Prostate gland (tissue), 2 donors: ENCODE data around the gene PDE6G. TPM values are rescaled to one million over a fixed set of nuclear protein-coding genes. Genes with fewer than 3 reads are reported as not detected.

Experiments
- DNase-seq: peaks from one replicate; pipeline ENCODE4 v3.0.0-alpha.2; 2019; ENCODE audit warnings: low spot score
- H3K27ac ChIP-seq, 2 donors: fragments of 200-600 bp; sonication (generic); 2 replicates each; pipeline ENCODE4 v1.5.1; 2017 to 2019
- H3K27me3 ChIP-seq: fragments of 200-600 bp; sonication (generic); replicated peaks from 2 replicates; pipeline ENCODE4 v1.5.1; 2019; ENCODE audit not compliant: insufficient read depth
- H3K36me3 ChIP-seq, 2 donors: fragments of 200-600 bp; sonication (generic); 1 replicate in 1 of 2; 2 replicates in 1 of 2; pipeline versions ENCODE4 v1.5.1 to v1.8.1; 2017 to 2019
- H3K4me1 ChIP-seq: fragments of 200-600 bp; sonication (generic); replicated peaks from 2 replicates; pipeline ENCODE4 v1.5.1; 2019
- H3K4me3 ChIP-seq, 2 donors: fragments of 200-600 bp; sonication (generic); 2 replicates each; pipeline ENCODE4 v1.5.1; 2017 to 2019
- H3K9me3 ChIP-seq: fragments of 200-600 bp; sonication (generic); 2 replicates; pipeline ENCODE4 v1.5.1; 2017
- POLR2A ChIP-seq: fragments of 450-650 bp; IDR thresholded peaks from one replicate; pipeline ENCODE4 v1.6.1; 2016; ENCODE audit warnings: antibody characterized with exemption, mild to moderate bottlenecking
- POLR2AphosphoS5 ChIP-seq: sonication (generic); formaldehyde crosslinking; IDR thresholded peaks from one replicate; pipeline ENCODE4 v1.6.1; 2017; ENCODE audit warnings: antibody characterized with exemption
- WGBS: methylation state at CpG from one replicate; pipeline ENCODE4 v1.1.5; 2018; 5-methylcytosine and 5-hydroxymethylcytosine counted together
- intact Hi-C: fragments of 100-400 bp; cut with DNase I; formaldehyde crosslinking; loops from one replicate; pipeline ENCODE4 v1.14.2; 2022
- total RNA-seq, 2 donors: library from RNA; depleted of rRNA; stranded (reverse); fragments of >200 nt; gene quantifications; one replicate each; pipeline ENCODE4 v1.1.0, GENCODE V29; 2016
- TF ChIP-seq, protein P1 (sequence below), 4 experiments: fragments of 200-600 bp in 2 of 4; fragments of 450-650 bp in 2 of 4; sonication (generic) in 2 of 4; IDR thresholded peaks; 1 replicate in 3 of 4; 2 replicates in 1 of 4; pipeline ENCODE4 v1.5.1; 2016 to 2019; ENCODE audit warnings: antibody characterized with exemption in 4 of 4, mild to moderate bottlenecking in 2 of 4, moderate library complexity in 2 of 4

PDE6G gene
- total RNA-seq, 2 donors from 2014 or later = not detected

DNA sequence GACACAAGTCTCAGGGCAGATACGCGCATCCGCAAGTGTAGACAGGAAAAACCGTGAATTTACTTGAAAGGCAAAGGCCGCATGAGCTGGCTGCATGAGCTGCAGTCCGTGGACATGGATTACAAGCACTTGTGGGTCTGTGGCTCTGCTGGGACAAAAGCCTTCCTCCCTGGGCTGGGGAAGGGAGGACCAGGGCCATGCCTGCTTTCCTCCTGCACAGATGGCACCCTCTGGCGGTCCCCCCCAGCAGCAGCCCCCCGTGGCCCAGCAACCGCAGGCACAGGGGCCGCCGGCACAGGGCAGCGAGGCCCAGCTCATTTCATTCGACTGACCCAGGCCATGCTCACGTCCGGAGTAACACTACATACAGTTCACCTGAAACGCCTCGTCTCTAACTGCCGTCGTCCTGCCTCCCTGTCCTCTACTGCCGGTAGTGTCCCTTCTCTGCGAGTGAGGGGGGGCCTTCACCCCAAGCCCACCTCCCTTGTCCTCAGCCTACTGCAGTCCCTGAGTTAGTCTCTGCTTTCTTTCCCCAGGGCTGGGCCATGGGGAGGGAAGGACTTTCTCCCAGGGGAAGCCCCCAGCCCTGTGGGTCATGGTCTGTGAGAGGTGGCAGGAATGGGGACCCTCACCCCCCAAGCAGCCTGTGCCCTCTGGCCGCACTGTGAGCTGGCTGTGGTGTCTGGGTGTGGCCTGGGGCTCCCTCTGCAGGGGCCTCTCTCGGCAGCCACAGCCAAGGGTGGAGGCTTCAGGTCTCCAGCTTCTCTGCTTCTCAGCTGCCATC, 45.1 kb upstream of the PDE6G start:
- H3K36me3 ChIP-seq = peaks cover 5 to 6% of the 10 kb centered on the region in 2 donors
- peaks cover 25% of the 10 kb centered on the region for H3K4me1 ChIP-seq
- no peaks in the 10 kb centered on the region for H3K27me3 ChIP-seq
- TF ChIP-seq, protein P1, sequence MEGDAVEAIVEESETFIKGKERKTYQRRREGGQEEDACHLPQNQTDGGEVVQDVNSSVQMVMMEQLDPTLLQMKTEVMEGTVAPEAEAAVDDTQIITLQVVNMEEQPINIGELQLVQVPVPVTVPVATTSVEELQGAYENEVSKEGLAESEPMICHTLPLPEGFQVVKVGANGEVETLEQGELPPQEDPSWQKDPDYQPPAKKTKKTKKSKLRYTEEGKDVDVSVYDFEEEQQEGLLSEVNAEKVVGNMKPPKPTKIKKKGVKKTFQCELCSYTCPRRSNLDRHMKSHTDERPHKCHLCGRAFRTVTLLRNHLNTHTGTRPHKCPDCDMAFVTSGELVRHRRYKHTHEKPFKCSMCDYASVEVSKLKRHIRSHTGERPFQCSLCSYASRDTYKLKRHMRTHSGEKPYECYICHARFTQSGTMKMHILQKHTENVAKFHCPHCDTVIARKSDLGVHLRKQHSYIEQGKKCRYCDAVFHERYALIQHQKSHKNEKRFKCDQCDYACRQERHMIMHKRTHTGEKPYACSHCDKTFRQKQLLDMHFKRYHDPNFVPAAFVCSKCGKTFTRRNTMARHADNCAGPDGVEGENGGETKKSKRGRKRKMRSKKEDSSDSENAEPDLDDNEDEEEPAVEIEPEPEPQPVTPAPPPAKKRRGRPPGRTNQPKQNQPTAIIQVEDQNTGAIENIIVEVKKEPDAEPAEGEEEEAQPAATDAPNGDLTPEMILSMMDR (IDR thresholded peaks at IDR 0.05) = no peak
- TF ChIP-seq POLR2A (no peak), POLR2AphosphoS5 (no peak)
- DNase-seq = no peak
- intact Hi-C loops = no loop called here
- peak overlapping the region; percentile 73 to 95 for H3K4me3 ChIP-seq
- peak overlapping the region in 1 of 2 donors; percentile 96 for H3K27ac ChIP-seq
- H3K9me3 ChIP-seq = no peaks in the 10 kb centered on the region
- WGBS = 69% methylated on average over 23 of the region's 23 CpGs

DNA sequence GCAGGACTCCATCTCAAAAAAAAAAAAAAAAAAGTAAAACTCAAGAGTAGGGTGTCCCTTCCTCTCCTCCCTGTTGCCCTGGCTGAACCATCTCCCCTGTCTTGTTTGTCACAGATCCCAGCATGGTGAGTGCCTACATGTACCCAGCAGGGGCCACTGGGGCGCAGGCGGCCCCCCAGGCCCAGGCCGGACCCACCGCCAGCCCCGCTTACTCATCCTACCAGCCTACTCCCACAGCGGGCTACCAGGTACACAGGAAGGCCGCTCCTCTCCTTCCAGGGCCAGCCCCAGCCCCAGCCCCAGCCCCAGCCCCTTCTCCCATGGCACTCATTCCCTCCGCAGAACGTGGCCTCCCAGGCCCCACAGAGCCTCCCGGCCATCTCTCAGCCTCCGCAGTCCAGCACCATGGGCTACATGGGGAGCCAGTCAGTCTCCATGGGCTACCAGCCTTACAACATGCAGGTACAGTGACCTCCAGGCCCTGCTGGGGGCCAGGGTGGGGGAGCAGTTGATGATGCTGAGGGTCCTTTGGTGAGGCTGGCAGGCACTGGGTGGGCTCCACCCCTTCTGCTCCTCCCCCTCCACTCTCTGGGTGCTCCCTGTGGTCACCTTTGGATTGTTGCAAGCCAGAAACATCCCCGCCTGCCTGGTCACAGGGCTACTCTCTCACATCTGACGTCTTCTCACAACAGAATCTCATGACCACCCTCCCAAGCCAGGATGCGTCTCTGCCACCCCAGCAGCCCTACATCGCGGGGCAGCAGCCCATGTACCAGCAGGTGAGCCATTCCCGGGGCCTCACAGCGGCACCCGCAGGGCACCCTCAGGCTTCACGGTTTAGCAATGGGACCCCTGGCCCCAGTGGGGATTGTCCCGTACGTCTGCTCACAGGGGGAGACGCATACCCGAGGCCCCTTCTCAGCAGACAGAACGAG, 44.3 kb upstream of the PDE6G start:
- peaks cover 6 to 15% of the 10 kb centered on the region in 2 donors for H3K36me3 ChIP-seq
- no peaks in the 10 kb centered on the region for H3K9me3 ChIP-seq
- H3K4me1 ChIP-seq = peaks cover 25% of the 10 kb centered on the region
- 86% methylated on average over 25 of the region's 25 CpGs for WGBS
- no peaks in the 10 kb centered on the region for H3K27me3 ChIP-seq
- no peak overlapping the region for H3K27ac ChIP-seq
- DNase-seq = no peak
- no peak overlapping the region for H3K4me3 ChIP-seq
- TF ChIP-seq, protein P1 (IDR thresholded peaks at IDR 0.05) = no peak
- TF ChIP-seq POLR2A (no peak), POLR2AphosphoS5 (no peak)
- intact Hi-C loops = no loop called here

DNA sequence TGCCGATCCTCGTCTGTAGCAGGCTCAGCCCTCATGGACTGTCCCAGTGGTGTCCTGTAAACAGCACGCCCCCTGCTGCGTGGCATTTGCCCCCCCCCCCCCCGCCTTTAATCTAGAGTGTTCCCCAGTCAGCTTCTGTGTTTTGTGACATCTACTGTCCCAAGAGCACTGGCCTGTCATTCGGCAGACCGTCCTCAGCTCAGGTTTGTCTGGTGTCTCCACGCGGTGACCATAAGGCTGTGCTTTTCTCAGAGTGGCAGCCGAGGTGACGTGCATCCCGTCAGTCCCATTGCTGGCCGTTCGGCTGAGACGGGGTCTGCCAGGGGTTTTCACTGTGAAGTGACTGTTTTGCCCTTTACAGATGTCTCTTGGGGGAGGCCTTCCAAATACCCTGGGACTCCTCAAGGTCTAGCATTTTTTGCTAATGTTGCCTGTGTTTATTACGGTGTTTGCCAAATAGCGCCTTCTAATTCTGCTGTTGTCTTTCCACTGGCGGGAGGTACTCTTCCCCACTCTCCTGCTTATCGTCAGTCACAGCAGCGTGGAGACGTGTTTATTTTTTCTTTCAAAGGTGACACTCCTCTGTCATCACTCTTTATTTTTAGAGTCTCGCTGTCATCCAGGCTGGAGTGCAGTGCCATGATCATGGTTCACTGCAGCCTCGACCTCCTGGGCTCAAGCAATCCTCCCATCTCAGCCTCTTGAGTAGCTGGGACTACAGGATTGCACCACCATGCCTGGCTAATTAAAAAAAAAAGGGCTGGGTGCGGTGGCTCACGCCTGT, 41.1 kb upstream of the PDE6G start:
- no peaks in the 10 kb centered on the region for H3K27me3 ChIP-seq
- TF ChIP-seq POLR2AphosphoS5 = no peak
- TF ChIP-seq POLR2A = no peak
- TF ChIP-seq, protein P1 (IDR thresholded peaks at IDR 0.05) = no peak
- intact Hi-C loops = no loop called here
- H3K4me3 ChIP-seq = no peak overlapping the region
- peaks cover 16% of the 10 kb centered on the region for H3K4me1 ChIP-seq
- 85% methylated on average over 25 of the region's 25 CpGs for WGBS
- no peak for DNase-seq
- H3K36me3 ChIP-seq = peaks cover 19 to 31% of the 10 kb centered on the region in 2 donors
- H3K27ac ChIP-seq = no peak overlapping the region
- no peaks in the 10 kb centered on the region for H3K9me3 ChIP-seq

DNA sequence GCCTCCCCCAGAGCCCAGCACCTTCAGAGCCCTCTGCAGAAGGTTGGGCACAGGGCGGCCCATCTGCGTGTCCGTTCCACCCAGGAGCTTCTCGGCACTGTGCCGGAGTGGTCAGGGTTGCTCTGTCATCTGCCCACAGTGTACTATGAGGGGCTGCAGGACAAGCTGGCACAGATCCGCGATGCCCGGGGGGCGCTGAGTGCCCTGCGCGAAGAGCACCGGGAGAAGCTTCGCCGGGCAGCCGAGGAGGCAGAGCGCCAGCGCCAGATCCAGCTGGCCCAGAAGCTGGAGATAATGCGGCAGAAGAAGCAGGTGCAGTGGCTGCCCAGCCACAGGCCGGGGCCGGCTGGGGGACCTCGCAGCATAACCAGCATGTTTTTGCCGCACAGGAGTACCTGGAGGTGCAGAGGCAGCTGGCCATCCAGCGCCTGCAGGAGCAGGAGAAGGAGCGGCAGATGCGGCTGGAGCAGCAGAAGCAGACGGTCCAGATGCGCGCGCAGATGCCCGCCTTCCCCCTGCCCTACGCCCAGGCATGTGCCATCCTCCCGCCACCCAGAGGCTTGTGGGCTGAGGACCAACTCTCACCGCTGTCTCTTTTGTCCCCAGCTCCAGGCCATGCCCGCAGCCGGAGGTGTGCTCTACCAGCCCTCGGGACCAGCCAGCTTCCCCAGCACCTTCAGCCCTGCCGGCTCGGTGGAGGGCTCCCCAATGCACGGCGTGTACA, 40.0 kb upstream of the PDE6G start:
- Histone ChIP-seq H3K4me3 (no peak overlapping the region), H3K36me3 (peaks cover 19 to 41% of the 10 kb centered on the region in 2 donors), H3K9me3 (no peaks in the 10 kb centered on the region), H3K27me3 (no peaks in the 10 kb centered on the region), H3K27ac (no peak overlapping the region), H3K4me1 (peaks cover 5% of the 10 kb centered on the region)
- intact Hi-C loops = no loop called here
- 89% methylated on average over 35 of the region's 40 CpGs for whole genome bisulfite sequencing
- TF ChIP-seq POLR2AphosphoS5 = no peak
- no peak for TF ChIP-seq POLR2A
- DNase-seq = no peak
